Fibroblast of lung (primary cell): ENCODE results near the gene POMT1.

Source experiments
- CTCF ChIP-seq, 2 donors: IDR thresholded peaks in 1 of 2; conservative IDR thresholded peaks in 1 of 2; 1 replicate in 1 of 2; 2 replicates in 1 of 2; pipeline ENCODE4 v1.5.1; 2011 to 2012; ENCODE audit warnings: low read length in 2 of 2, control low read depth in 1 of 2, inconsistent platforms in 1 of 2, low read depth in 1 of 2, mild to moderate bottlenecking in 1 of 2
- EZH2 ChIP-seq: IDR thresholded peaks from 2 replicates; pipeline ENCODE4 v1.5.1; 2012; ENCODE audit warnings: low read length, control low read depth, mild to moderate bottlenecking; ENCODE audit errors: missing control alignments

- no peak for TF ChIP-seq EZH2
- TF ChIP-seq CTCF (conservative IDR thresholded peaks at IDR 0.05 in 1 of 2, IDR thresholded peaks at IDR 0.05 in 1 of 2; ENCODE audit: low read depth in 1 of 2, low read length in 2 of 2) = no peak
Observed at GRCh38 chr9:131491001-131491710, 11.6 kb upstream of the POMT1 start.
